ENCODE results near the gene NOVA2.

The NOVA2 gene

GRCh38 chr19:45922281-45922680, 51.4 kb downstream of the NOVA2 start:
- H3K4me3 ChIP-seq (ENCODE audit: low read depth, low read length) = no peak overlapping the region
- TF ChIP-seq, protein P1, sequence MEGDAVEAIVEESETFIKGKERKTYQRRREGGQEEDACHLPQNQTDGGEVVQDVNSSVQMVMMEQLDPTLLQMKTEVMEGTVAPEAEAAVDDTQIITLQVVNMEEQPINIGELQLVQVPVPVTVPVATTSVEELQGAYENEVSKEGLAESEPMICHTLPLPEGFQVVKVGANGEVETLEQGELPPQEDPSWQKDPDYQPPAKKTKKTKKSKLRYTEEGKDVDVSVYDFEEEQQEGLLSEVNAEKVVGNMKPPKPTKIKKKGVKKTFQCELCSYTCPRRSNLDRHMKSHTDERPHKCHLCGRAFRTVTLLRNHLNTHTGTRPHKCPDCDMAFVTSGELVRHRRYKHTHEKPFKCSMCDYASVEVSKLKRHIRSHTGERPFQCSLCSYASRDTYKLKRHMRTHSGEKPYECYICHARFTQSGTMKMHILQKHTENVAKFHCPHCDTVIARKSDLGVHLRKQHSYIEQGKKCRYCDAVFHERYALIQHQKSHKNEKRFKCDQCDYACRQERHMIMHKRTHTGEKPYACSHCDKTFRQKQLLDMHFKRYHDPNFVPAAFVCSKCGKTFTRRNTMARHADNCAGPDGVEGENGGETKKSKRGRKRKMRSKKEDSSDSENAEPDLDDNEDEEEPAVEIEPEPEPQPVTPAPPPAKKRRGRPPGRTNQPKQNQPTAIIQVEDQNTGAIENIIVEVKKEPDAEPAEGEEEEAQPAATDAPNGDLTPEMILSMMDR (IDR thresholded peaks at IDR 0.05; ENCODE audit: low read depth, low read length) = peak; percentile 14; the same call in 1 of the 2 replicates

DNA sequence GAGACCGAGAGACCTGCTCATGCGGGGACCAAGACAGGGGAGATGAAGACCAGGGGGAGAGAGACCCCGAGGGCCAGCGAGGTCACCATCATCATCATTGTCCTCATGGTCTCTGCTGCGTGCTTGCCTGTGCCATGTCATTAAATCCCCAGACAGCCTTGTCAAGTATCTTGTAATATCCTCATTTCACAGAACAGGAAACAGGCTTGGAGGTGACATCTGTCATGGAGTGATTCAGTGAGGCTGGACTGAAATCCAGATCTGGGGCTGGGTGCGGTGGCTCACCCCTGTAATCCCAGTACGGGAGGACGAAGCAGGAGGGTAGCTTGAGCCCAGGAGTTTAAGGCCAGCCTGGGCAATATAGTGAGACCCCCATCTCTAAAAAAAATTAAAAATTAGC, 53.2 kb downstream of the NOVA2 start:
- H3K4me3 ChIP-seq (ENCODE audit: low read depth, low read length) = no peak overlapping the region
- TF ChIP-seq, protein P1 (IDR thresholded peaks at IDR 0.05; ENCODE audit: low read depth, low read length) = no peak

- H3K4me3 ChIP-seq (ENCODE audit: low read depth, low read length) = no peak overlapping the region
- TF ChIP-seq, protein P1 (IDR thresholded peaks at IDR 0.05; ENCODE audit: low read depth, low read length) = no peak
These were observed 54.0 kb downstream of the NOVA2 start for GRCh38 chr19:45919678-45920077.

DNA sequence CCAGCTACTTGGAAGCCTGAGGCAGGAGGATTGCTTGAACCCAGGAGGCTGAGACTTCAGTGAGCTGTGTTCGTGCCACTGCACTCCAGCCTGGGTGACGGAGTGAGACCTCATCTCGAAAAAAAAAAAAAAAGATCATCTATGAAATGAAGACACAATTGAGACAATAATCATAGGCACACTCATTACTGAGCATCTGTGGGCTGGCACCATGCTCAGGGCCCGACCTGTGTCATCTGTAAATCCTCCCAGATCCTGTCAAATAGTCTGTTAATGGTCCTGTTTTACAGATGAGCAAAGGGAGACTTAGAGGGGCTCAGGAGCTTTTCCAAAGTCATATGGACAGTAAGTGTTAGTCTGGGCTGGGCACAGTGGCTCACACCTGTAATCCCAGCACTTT, 54.9 kb downstream of the NOVA2 start:
- TF ChIP-seq, protein P1 (IDR thresholded peaks at IDR 0.05; ENCODE audit: low read depth, low read length) = no peak
- no peak overlapping the region for H3K4me3 ChIP-seq (ENCODE audit: low read depth, low read length)

- TF ChIP-seq, protein P1 (IDR thresholded peaks at IDR 0.05; ENCODE audit: low read depth, low read length) = no peak
- H3K4me3 ChIP-seq (ENCODE audit: low read depth, low read length) = no peak overlapping the region
These were observed 56.1 kb downstream of the NOVA2 start for GRCh38 chr19:45917421-45918091.

- TF ChIP-seq, protein P1 (IDR thresholded peaks at IDR 0.05; ENCODE audit: low read depth, low read length) = no peak
- H3K4me3 ChIP-seq (ENCODE audit: low read depth, low read length) = no peak within 1 kb of the TSS
These were observed 59.5 kb downstream of the NOVA2 start, which contains the start of gene NANOS2 for GRCh38 chr19:45913874-45914830. Gene NANOS2, minus strand, starts transcription at chr19:45914778. Its CDS starts 85 bp downstream, at chr19:45914693.

- H3K4me3 ChIP-seq (ENCODE audit: low read depth, low read length) = no peak overlapping the region
- TF ChIP-seq, protein P1 (IDR thresholded peaks at IDR 0.05; ENCODE audit: low read depth, low read length) = no peak
These were observed 62.4 kb downstream of the NOVA2 start for GRCh38 chr19:45911291-45911690.

Data from WI38 (cell line).